Esophagus squamous epithelium (tissue), 5 donors: ENCODE measurements around the gene ANKRD44. TPM values are rescaled to one million over a fixed set of nuclear protein-coding genes. Genes with fewer than 3 reads are reported as not detected.

ENCODE experiments used
- DNase-seq: peaks from one replicate; lab custom pipeline; 2025; lab: John Stamatoyannopoulos, UW
- H3K27ac ChIP-seq, 4 donors: fragments of 200-600 bp; sonication (generic); one replicate each; pipeline ENCODE4 v1.5.1; 2016 to 2019; ENCODE audit warnings: mild to moderate bottlenecking in 1 of 4
- H3K27me3 ChIP-seq, 4 donors: fragments of 200-600 bp; sonication (generic); 1 replicate in 3 of 4; 2 replicates in 1 of 4; pipeline versions ENCODE4 v1.5.1 to v1.6.0; 2017 to 2021; ENCODE audit warnings: antibody characterized with exemption in 1 of 4
- H3K36me3 ChIP-seq, 3 donors: fragments of 200-600 bp; sonication (generic); one replicate each; pipeline ENCODE4 v1.5.1; 2016 to 2019
- H3K4me1 ChIP-seq, 3 donors: fragments of 200-600 bp; sonication (generic); one replicate each; pipeline ENCODE4 v1.5.1; 2017 to 2019
- H3K4me3 ChIP-seq, 4 donors: fragments of 200-600 bp; sonication (generic); 1 replicate in 3 of 4; 2 replicates in 1 of 4; pipeline ENCODE4 v1.5.1; 2016 to 2019; ENCODE audit warnings: mild to moderate bottlenecking in 2 of 4, moderate library complexity in 1 of 4
- H3K9me3 ChIP-seq, 3 donors: fragments of 200-600 bp; sonication (generic); one replicate each; pipeline ENCODE4 v1.5.1; 2016 to 2019
- POLR2A ChIP-seq, 4 donors: fragments of 450-650 bp; IDR thresholded peaks; one replicate each; pipeline ENCODE4 v1.6.1; 2017; ENCODE audit warnings: antibody characterized with exemption in 4 of 4, mild to moderate bottlenecking in 4 of 4, moderate library complexity in 3 of 4
- WGBS, 2 donors: methylation state at CpG; one replicate each; pipeline ENCODE4 v1.1.5; 2018; 5-methylcytosine and 5-hydroxymethylcytosine counted together
- intact Hi-C: fragments of 100-400 bp; cut with DNase I; formaldehyde crosslinking; loops from one replicate; pipeline ENCODE4 v1.15.0; 2022
- total RNA-seq, 4 donors: library from RNA; depleted of rRNA; stranded (reverse); fragments of >200 nt; gene quantifications; one replicate each; pipeline ENCODE4 v1.1.0, GENCODE V29; 2016
- TF ChIP-seq, protein P1 (sequence below), 6 experiments: fragments of 450-650 bp in 4 of 6; fragments of 200-600 bp in 2 of 6; sonication (generic) in 2 of 6; IDR thresholded peaks; one replicate each; pipeline ENCODE4 v1.5.1; 2016 to 2019; ENCODE audit warnings: antibody characterized with exemption in 6 of 6, mild to moderate bottlenecking in 4 of 6, moderate library complexity in 4 of 6
- donor health status: DM: yes; HTN: yes; CAD: no.

Gene ANKRD44
- total RNA-seq, 4 donors from 2014 or later, result 4.5 to 54.0 (median 11.4) TPM

GRCh38 chr2:197340591-197340990 lies 30.0 kb upstream of the ANKRD44 start:
- H3K4me3 ChIP-seq, result no peak overlapping the region
- intact Hi-C loops, result no loop called here
- WGBS, 2 donors, result 83 to 85% methylated on average over 5 of the region's 5 CpGs
- no peak overlapping the region for H3K27ac ChIP-seq
- H3K27me3 ChIP-seq, result no peaks in the 10 kb centered on the region
- DNase-seq, result no peak
- no peak for TF ChIP-seq POLR2A (IDR thresholded peaks at IDR 0.05)
- TF ChIP-seq, protein P1, sequence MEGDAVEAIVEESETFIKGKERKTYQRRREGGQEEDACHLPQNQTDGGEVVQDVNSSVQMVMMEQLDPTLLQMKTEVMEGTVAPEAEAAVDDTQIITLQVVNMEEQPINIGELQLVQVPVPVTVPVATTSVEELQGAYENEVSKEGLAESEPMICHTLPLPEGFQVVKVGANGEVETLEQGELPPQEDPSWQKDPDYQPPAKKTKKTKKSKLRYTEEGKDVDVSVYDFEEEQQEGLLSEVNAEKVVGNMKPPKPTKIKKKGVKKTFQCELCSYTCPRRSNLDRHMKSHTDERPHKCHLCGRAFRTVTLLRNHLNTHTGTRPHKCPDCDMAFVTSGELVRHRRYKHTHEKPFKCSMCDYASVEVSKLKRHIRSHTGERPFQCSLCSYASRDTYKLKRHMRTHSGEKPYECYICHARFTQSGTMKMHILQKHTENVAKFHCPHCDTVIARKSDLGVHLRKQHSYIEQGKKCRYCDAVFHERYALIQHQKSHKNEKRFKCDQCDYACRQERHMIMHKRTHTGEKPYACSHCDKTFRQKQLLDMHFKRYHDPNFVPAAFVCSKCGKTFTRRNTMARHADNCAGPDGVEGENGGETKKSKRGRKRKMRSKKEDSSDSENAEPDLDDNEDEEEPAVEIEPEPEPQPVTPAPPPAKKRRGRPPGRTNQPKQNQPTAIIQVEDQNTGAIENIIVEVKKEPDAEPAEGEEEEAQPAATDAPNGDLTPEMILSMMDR (IDR thresholded peaks at IDR 0.05), result no peak
- no peaks in the 10 kb centered on the region for H3K36me3 ChIP-seq
- no peaks in the 10 kb centered on the region for H3K4me1 ChIP-seq
- no peaks in the 10 kb centered on the region for H3K9me3 ChIP-seq

GRCh38 chr2:197339496-197340220 lies 29.1 kb upstream of the ANKRD44 start:
- no peak overlapping the region for H3K27ac ChIP-seq
- no peaks in the 10 kb centered on the region for H3K27me3 ChIP-seq
- H3K36me3 ChIP-seq, result no peaks in the 10 kb centered on the region
- WGBS, 2 donors, result 70 to 74% methylated on average over 7 of the region's 7 CpGs
- intact Hi-C loops, result no loop called here
- no peak for TF ChIP-seq POLR2A (IDR thresholded peaks at IDR 0.05)
- TF ChIP-seq, protein P1 (IDR thresholded peaks at IDR 0.05), result no peak
- no peak overlapping the region for H3K4me3 ChIP-seq
- H3K9me3 ChIP-seq, result no peaks in the 10 kb centered on the region
- no peaks in the 10 kb centered on the region for H3K4me1 ChIP-seq
- no peak for DNase-seq

DNA sequence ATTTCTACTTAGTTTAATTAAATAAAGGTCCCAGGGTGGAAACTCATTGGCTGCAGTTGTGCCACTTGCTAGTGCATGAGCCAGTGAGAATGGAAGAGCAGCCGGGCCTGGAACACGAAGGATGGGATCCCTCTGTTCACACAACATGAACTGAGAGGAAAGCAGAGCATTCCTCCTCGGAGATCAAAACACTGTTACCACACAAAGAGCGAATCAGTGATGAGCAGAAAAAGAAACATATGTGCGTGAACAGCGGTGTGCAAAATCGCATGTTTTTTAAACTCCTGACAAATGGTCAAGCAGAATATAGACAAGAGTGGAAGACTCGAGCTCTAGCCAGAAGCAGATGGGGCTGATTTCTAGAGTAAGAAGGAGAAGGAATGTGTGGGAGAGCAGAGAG lies 28.4 kb upstream of the ANKRD44 start:
- Histone ChIP-seq H3K9me3 (no peaks in the 10 kb centered on the region), H3K27ac (no peak overlapping the region), H3K4me1 (no peaks in the 10 kb centered on the region), H3K27me3 (no peaks in the 10 kb centered on the region), H3K36me3 (no peaks in the 10 kb centered on the region), H3K4me3 (no peak overlapping the region)
- DNase-seq, result no peak
- TF ChIP-seq POLR2A (IDR thresholded peaks at IDR 0.05), result no peak
- TF ChIP-seq, protein P1 (IDR thresholded peaks at IDR 0.05), result no peak
- WGBS, 2 donors, result 70 to 73% methylated on average over 8 of the region's 8 CpGs
- intact Hi-C loops, result no loop called here

DNA sequence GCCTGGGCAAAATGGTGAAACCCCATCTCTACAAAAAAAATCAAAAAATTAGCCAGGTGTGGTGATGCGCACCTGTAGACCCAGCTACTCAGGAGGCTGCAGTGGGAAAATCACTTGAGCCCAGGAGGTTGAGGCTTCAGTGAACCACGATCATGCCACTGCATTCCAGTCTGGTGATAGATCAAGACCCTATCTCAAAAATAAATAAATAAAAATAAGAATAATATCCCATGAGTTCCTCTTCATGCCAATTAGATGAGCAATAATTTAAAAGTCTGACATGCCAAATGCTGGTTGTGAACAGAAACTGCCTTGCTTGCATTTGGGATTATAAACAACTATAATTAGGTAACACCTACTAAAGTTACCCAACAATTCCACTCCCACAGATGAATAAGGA lies 22.1 kb upstream of the ANKRD44 start:
- H3K4me3 ChIP-seq, result no peak overlapping the region
- intact Hi-C loops, result no loop called here
- no peak overlapping the region for H3K27ac ChIP-seq
- H3K27me3 ChIP-seq, result no peaks in the 10 kb centered on the region
- 83 to 89% methylated on average over 2 of the region's 2 CpGs for WGBS, 2 donors
- TF ChIP-seq, protein P1 (IDR thresholded peaks at IDR 0.05), result no peak
- TF ChIP-seq POLR2A (IDR thresholded peaks at IDR 0.05), result no peak
- no peak for DNase-seq
- no peaks in the 10 kb centered on the region for H3K36me3 ChIP-seq
- H3K9me3 ChIP-seq, result no peaks in the 10 kb centered on the region
- H3K4me1 ChIP-seq, result no peaks in the 10 kb centered on the region

- Histone ChIP-seq H3K9me3 (no peaks in the 10 kb centered on the region), H3K27me3 (no peaks in the 10 kb centered on the region), H3K36me3 (no peaks in the 10 kb centered on the region), H3K4me1 (no peaks in the 10 kb centered on the region), H3K4me3 (no peak overlapping the region), H3K27ac (no peak overlapping the region)
- TF ChIP-seq POLR2A (IDR thresholded peaks at IDR 0.05), result no peak
- TF ChIP-seq, protein P1 (IDR thresholded peaks at IDR 0.05), result no peak
- WGBS, 2 donors, result 78 to 80% methylated on average over 5 of the region's 5 CpGs
- intact Hi-C loops, result no loop called here
- no peak for DNase-seq
Observed at GRCh38 chr2:197328461-197328860, 17.9 kb upstream of the ANKRD44 start.
